Spinal cord (tissue), 10 donors: ENCODE measurements around the gene GTF2A1. TPM values are rescaled to one million over a fixed set of nuclear protein-coding genes. Genes with fewer than 3 reads are reported as not detected.

Experiments
- DNase-seq, 6 donors: peaks; one replicate each; pipeline versions ENCODE4 v3.0.0 to v3.0.0-alpha.2; 2013 to 2015; ENCODE audit warnings: low spot score in 6 of 6, low read depth in 4 of 6
- H3K27ac ChIP-seq: one replicate; pipeline ENCODE4 v1.5.1; 2013; ENCODE audit warnings: low read depth, low read length, control low read depth
- H3K27me3 ChIP-seq: one replicate; pipeline ENCODE4 v1.6.1; 2013; ENCODE audit warnings: low read length; ENCODE audit not compliant: control insufficient read depth, insufficient read depth
- H3K36me3 ChIP-seq: one replicate; pipeline ENCODE4 v1.6.1; 2013; ENCODE audit warnings: low read length; ENCODE audit not compliant: control insufficient read depth, insufficient read depth
- H3K4me1 ChIP-seq: one replicate; pipeline ENCODE4 v1.6.1; 2013; ENCODE audit warnings: low read length; ENCODE audit not compliant: control insufficient read depth, insufficient read depth
- H3K4me3 ChIP-seq: one replicate; pipeline ENCODE4 v1.5.1; 2013; ENCODE audit warnings: low read depth, low read length, control low read depth
- H3K9me3 ChIP-seq: one replicate; pipeline ENCODE4 v1.6.1; 2013; ENCODE audit warnings: low read length; ENCODE audit not compliant: control insufficient read depth, insufficient read depth
- WGBS: methylation state at CpG from one replicate; pipeline ENCODE4 v1.1.5; 2013; ENCODE audit warnings: missing lambda C conversion rate; ENCODE audit not compliant: insufficient coverage; 5-methylcytosine and 5-hydroxymethylcytosine counted together
- polyA plus RNA-seq, 2 donors: library from polyadenylated mRNA; unstranded; fragments of 120-200 nt; gene quantifications; one replicate each; pipeline ENCODE4 v1.2.1, GENCODE V29; 2013; ENCODE audit not compliant: insufficient read length in 2 of 2
- small RNA-seq: library from RNA; depleted of rRNA; stranded (forward); fragments of <200 nt; gene quantifications from one replicate; pipeline ENCODE3, GENCODE V24; 2014; ENCODE audit warnings: low replicate concordance
- total RNA-seq, 2 donors: library from RNA; depleted of rRNA in 1 of 2; stranded (reverse); fragments of 120-200 nt in 1 of 2; fragments of >200 nt in 1 of 2; gene quantifications; one replicate each; pipeline versions ENCODE4 v1.2.3 to v1.2.4, GENCODE V29; 2013 to 2014
- donor health status: healthy.

The GTF2A1 gene
- total and polyA plus RNA-seq, 4 donors = 28.9 to 59.0 (median 35.5) TPM

DNA sequence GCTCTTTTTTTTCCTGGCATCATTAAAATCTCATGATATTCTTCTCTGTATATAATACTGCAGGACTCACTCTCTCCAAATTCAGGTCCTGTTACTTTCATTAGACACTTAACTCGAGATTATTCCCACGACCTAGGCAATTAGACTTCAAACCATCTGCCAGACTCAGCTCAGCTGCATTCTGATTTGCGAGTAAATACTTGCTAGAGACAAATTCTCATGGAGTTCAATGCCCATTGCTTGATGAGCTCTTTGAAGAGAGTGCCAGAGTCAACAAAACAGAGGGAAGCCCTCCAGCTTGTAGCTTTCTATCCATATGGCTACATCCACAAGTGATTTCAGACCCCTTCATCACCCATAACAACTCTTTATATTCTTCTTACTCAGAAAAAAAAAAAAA lies 88.3 kb downstream of the GTF2A1 start:
- H3K9me3 ChIP-seq = peaks cover 6% of the 10 kb centered on the region
- H3K4me1 ChIP-seq = no peaks in the 10 kb centered on the region
- no peaks in the 10 kb centered on the region for H3K27me3 ChIP-seq
- peak; percentile 44 to 94 (median 65) for DNase-seq
- no peaks in the 10 kb centered on the region for H3K36me3 ChIP-seq
- no peak overlapping the region for H3K4me3 ChIP-seq
- H3K27ac ChIP-seq = peak overlapping the region; percentile 71
- WGBS = 25% methylated on average over 2 of the region's 3 CpGs

DNA sequence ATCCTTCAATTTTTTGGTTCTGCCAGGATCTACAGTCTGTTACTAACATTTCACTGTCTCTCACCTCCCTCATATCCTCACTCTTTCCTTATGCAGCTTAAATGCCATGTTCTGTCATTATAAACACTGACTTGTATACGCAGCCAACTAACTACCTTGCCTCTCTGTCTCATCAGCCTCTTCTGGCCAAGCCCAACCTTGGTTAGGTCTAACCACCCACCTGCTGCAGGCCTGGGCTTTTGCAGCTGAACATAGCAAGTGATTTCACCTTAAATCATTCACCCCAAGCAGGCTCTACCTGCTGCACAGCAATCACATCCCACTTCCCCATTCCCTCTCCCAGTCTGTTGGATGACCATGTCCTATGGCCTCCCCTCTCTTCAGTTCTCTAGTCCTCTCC lies 91.5 kb downstream of the GTF2A1 start:
- H3K27me3 ChIP-seq = no peaks in the 10 kb centered on the region
- H3K27ac ChIP-seq = no peak overlapping the region
- H3K36me3 ChIP-seq = no peaks in the 10 kb centered on the region
- H3K4me3 ChIP-seq = no peak overlapping the region
- 94% methylated on average over 1 of the region's 1 CpG for WGBS
- no peak for DNase-seq
- H3K9me3 ChIP-seq = no peaks in the 10 kb centered on the region
- H3K4me1 ChIP-seq = no peaks in the 10 kb centered on the region

- DNase-seq = no peak
- Histone ChIP-seq H3K4me3 (no peak overlapping the region), H3K27ac (no peak overlapping the region), H3K27me3 (no peaks in the 10 kb centered on the region), H3K9me3 (no peaks in the 10 kb centered on the region), H3K4me1 (no peaks in the 10 kb centered on the region), H3K36me3 (no peaks in the 10 kb centered on the region)
- WGBS = no CpG with 5 or more reads among the region's 5 CpGs
Measured at GRCh38 chr14:81127785-81128184, 93.0 kb downstream of the GTF2A1 start.

DNA sequence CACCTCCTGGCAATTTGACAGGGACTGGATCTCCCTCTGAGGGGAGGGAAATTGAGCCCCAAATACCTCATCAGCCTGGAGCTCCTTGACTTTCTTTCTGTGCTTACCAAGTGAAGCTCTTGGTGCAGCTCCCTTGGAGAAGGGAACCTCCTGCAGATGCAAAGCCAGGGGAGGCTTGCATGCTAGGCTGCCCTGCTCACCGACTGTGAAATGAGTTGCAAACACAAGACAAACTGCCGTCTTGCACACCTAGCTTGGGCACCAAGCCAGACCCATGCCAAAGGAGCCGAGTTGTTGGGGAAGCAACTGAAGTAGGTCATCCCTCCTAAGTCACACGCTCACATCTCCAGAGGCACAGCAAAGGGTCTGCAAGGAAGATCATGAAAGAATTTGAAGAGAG lies 95.2 kb downstream of the GTF2A1 start:
- 100% methylated on average over 4 of the region's 4 CpGs for WGBS
- H3K36me3 ChIP-seq = no peaks in the 10 kb centered on the region
- H3K4me3 ChIP-seq = no peak overlapping the region
- no peaks in the 10 kb centered on the region for H3K4me1 ChIP-seq
- H3K9me3 ChIP-seq = no peaks in the 10 kb centered on the region
- no peak for DNase-seq
- H3K27me3 ChIP-seq = no peaks in the 10 kb centered on the region
- no peak overlapping the region for H3K27ac ChIP-seq

Small RNAs within 50 kb of the gene (small RNA-seq; reads per million reads assigned to genes)
- gene DYNLL1P1 (not detected), gene SNORA79 (3.0 reads per million, percentile 92 among the genes with 10 or more reads in this experiment)

Other genes with a start within 250 kb of the GTF2A1 start
- 10 to 100 TPM; 63.6 to 81.9 TPM for gene STON2, start 179.4 kb upstream of the GTF2A1 start, total RNA-seq
- gene STON2, start 179.4 kb upstream of the GTF2A1 start, polyA plus RNA-seq = 10 to 100 TPM; 21.8 to 36.7 TPM